K562 (cell line): Measurements from ENCODE around the gene DAD1. TPM values are rescaled to one million over a fixed set of nuclear protein-coding genes. Genes with fewer than 3 reads are reported as not detected.

Experiments used
- FIP1L1 ChIP-seq: fragments of 200-400 bp; formaldehyde crosslinking; IDR thresholded peaks from 2 replicates; pipeline ENCODE4 v1.6.1; 2018; ENCODE audit warnings: mild to moderate bottlenecking, low read depth, low read length; ENCODE audit not compliant: poor library complexity, severe bottlenecking
- HDAC2 ChIP-seq: fragments of 450-650 bp; IDR thresholded peaks from 2 replicates; pipeline ENCODE4 v1.6.1; 2016; ENCODE audit warnings: mild to moderate bottlenecking
- OTX1 ChIP-seq: fragments of 450-650 bp; formaldehyde crosslinking; IDR thresholded peaks from 2 replicates; pipeline ENCODE4 v1.4.0; 2022; ENCODE audit warnings: mild to moderate bottlenecking
- PKNOX1 ChIP-seq: fragments of 450-650 bp; IDR thresholded peaks from 2 replicates; pipeline ENCODE4 v1.6.1; 2016
- RCOR1 ChIP-seq, 2 experiments: IDR thresholded peaks; 2 replicates each; pipeline ENCODE4 v1.6.1; 2012; ENCODE audit warnings: low read depth in 2 of 2, low read length in 2 of 2, borderline replicate concordance in 1 of 2, improper control_type of control experiment in 1 of 2
- TCF7L2 ChIP-seq: fragments of 150-350 bp; IDR thresholded peaks from 2 replicates; pipeline ENCODE4 v1.6.1; 2016; ENCODE audit warnings: low read depth, mild to moderate bottlenecking, low read length, moderate library complexity
- ZNF609 ChIP-seq: sonication (generic); formaldehyde crosslinking; IDR thresholded peaks from 2 replicates; pipeline ENCODE4 v1.8.1; 2023; ENCODE audit warnings: missing genetic modification reagents, mild to moderate bottlenecking, borderline replicate concordance
- polyA plus RNA-seq, 8 experiments: library from polyadenylated mRNA; depleted of rRNA in 4 of 8; stranded (reverse) in 5 of 8; unstranded in 3 of 8; fragments of >200 nt; fragmentation: Nextera tagmentation in 2 of 8; fragmentation: Illumina TruSeq in 1 of 8; extraction: Ambion mirVana in 2 of 8; extraction: Trizol in 1 of 8; gene quantifications; 2 replicates each; pipeline versions ENCODE4 v1.2.1 to v1.2.3, GENCODE V29; 2011 to 2014; ENCODE audit warnings: inconsistent platforms in 1 of 8, missing spikeins in 1 of 8
- total RNA-seq, 7 experiments: library from RNA; depleted of rRNA in 6 of 7; stranded (reverse); fragments of >200 nt in 6 of 7; fragmentation: Illumina TruSeq in 2 of 7; extraction: Trizol in 2 of 7; gene quantifications; 2 replicates each; pipeline versions ENCODE4 v1.2.1 to v1.2.3, GENCODE V29; 2011 to 2021; ENCODE audit warnings: low replicate concordance in 1 of 7
- TF ChIP-seq, protein P1 (sequence below): fragments of 450-650 bp; IDR thresholded peaks from 2 replicates; pipeline ENCODE4 v1.6.1; 2016; ENCODE audit warnings: mild to moderate bottlenecking, moderate library complexity

DAD1 gene
- total and polyA plus RNA-seq, 9 of the 15 experiments (the other 6 are each of a cell fraction or from before 2014, with no cell fraction given), result 104 to 617 (median 222) TPM

DNA sequence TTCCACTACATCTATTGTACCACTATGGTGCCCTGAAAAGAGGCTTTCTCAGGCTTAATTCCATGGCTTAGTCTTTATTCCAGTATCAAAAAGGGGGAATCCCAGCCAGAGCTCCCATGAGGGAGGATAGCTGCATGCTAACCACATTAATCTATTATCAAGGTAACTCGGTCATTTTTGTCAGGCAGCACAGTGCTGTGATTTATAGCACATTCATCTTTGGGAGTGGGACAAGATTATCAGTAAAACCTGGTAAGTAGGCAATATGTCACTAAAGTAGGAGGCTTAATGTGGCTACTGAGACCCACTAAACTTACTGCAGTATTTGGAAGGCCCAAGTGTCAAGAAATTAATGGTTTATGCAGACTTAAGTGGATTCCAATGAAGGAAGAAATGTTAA is 58.9 kb downstream of the DAD1 start (continued):
- TF ChIP-seq, protein P1, sequence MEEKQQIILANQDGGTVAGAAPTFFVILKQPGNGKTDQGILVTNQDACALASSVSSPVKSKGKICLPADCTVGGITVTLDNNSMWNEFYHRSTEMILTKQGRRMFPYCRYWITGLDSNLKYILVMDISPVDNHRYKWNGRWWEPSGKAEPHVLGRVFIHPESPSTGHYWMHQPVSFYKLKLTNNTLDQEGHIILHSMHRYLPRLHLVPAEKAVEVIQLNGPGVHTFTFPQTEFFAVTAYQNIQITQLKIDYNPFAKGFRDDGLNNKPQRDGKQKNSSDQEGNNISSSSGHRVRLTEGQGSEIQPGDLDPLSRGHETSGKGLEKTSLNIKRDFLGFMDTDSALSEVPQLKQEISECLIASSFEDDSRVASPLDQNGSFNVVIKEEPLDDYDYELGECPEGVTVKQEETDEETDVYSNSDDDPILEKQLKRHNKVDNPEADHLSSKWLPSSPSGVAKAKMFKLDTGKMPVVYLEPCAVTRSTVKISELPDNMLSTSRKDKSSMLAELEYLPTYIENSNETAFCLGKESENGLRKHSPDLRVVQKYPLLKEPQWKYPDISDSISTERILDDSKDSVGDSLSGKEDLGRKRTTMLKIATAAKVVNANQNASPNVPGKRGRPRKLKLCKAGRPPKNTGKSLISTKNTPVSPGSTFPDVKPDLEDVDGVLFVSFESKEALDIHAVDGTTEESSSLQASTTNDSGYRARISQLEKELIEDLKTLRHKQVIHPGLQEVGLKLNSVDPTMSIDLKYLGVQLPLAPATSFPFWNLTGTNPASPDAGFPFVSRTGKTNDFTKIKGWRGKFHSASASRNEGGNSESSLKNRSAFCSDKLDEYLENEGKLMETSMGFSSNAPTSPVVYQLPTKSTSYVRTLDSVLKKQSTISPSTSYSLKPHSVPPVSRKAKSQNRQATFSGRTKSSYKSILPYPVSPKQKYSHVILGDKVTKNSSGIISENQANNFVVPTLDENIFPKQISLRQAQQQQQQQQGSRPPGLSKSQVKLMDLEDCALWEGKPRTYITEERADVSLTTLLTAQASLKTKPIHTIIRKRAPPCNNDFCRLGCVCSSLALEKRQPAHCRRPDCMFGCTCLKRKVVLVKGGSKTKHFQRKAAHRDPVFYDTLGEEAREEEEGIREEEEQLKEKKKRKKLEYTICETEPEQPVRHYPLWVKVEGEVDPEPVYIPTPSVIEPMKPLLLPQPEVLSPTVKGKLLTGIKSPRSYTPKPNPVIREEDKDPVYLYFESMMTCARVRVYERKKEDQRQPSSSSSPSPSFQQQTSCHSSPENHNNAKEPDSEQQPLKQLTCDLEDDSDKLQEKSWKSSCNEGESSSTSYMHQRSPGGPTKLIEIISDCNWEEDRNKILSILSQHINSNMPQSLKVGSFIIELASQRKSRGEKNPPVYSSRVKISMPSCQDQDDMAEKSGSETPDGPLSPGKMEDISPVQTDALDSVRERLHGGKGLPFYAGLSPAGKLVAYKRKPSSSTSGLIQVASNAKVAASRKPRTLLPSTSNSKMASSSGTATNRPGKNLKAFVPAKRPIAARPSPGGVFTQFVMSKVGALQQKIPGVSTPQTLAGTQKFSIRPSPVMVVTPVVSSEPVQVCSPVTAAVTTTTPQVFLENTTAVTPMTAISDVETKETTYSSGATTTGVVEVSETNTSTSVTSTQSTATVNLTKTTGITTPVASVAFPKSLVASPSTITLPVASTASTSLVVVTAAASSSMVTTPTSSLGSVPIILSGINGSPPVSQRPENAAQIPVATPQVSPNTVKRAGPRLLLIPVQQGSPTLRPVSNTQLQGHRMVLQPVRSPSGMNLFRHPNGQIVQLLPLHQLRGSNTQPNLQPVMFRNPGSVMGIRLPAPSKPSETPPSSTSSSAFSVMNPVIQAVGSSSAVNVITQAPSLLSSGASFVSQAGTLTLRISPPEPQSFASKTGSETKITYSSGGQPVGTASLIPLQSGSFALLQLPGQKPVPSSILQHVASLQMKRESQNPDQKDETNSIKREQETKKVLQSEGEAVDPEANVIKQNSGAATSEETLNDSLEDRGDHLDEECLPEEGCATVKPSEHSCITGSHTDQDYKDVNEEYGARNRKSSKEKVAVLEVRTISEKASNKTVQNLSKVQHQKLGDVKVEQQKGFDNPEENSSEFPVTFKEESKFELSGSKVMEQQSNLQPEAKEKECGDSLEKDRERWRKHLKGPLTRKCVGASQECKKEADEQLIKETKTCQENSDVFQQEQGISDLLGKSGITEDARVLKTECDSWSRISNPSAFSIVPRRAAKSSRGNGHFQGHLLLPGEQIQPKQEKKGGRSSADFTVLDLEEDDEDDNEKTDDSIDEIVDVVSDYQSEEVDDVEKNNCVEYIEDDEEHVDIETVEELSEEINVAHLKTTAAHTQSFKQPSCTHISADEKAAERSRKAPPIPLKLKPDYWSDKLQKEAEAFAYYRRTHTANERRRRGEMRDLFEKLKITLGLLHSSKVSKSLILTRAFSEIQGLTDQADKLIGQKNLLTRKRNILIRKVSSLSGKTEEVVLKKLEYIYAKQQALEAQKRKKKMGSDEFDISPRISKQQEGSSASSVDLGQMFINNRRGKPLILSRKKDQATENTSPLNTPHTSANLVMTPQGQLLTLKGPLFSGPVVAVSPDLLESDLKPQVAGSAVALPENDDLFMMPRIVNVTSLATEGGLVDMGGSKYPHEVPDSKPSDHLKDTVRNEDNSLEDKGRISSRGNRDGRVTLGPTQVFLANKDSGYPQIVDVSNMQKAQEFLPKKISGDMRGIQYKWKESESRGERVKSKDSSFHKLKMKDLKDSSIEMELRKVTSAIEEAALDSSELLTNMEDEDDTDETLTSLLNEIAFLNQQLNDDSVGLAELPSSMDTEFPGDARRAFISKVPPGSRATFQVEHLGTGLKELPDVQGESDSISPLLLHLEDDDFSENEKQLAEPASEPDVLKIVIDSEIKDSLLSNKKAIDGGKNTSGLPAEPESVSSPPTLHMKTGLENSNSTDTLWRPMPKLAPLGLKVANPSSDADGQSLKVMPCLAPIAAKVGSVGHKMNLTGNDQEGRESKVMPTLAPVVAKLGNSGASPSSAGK, result no peak
- TF ChIP-seq FIP1L1 (no peak), ZNF609 (CRISPR knock-in tag) (no peak), OTX1 (CRISPR knock-in tag) (no peak), PKNOX1 (0 out of 2 replicates have a peak, but pooled peaks have one; percentile 11), TCF7L2 (no peak), RCOR1 (IDR thresholded peaks at IDR 0.05; ENCODE audit: borderline replicate concordance in 1 of 2, low read depth in 2 of 2, low read length in 2 of 2) (no peak), HDAC2 (no peak)
- TF ChIP-seq, all 486 proteins: peak for 3
